HepG2 (cell line): ENCODE data around the gene CMTM3. TPM values are rescaled to one million over a fixed set of nuclear protein-coding genes. Genes with fewer than 3 reads are reported as not detected.

Source experiments
- ADNP ChIP-seq: sonication (generic); formaldehyde crosslinking; IDR thresholded peaks from 2 replicates; pipeline ENCODE4 v1.4.0; 2020; ENCODE audit warnings: missing genetic modification reagents
- ARID5B ChIP-seq: IDR thresholded peaks from 2 replicates; pipeline ENCODE4 v1.4.0; 2020; ENCODE audit warnings: mild to moderate bottlenecking, missing genetic modification reagents
- ETV5 ChIP-seq: IDR thresholded peaks from 2 replicates; pipeline ENCODE4 v1.6.1; 2018; ENCODE audit warnings: missing biosample characterization, missing genetic modification reagents, inconsistent platforms, borderline replicate concordance
- FOXK2 ChIP-seq: fragments of 450-650 bp; IDR thresholded peaks from 2 replicates; pipeline ENCODE4 v1.6.1; 2016
- HMGXB4 ChIP-seq, 2 experiments: sonication (generic) in 1 of 2; formaldehyde crosslinking in 1 of 2; IDR thresholded peaks; 2 replicates each; pipeline versions ENCODE4 v1.4.0 to v1.6.1; 2018 to 2020; ENCODE audit warnings: missing genetic modification reagents in 2 of 2, borderline replicate concordance in 1 of 2, low read depth in 1 of 2, mild to moderate bottlenecking in 1 of 2, missing biosample characterization in 1 of 2
- KDM4B ChIP-seq: sonication (generic); formaldehyde crosslinking; IDR thresholded peaks from 2 replicates; pipeline ENCODE4 v1.4.0; 2020; ENCODE audit warnings: missing genetic modification reagents
- THAP9 ChIP-seq: sonication (generic); formaldehyde crosslinking; IDR thresholded peaks from 2 replicates; pipeline ENCODE4; 2020; ENCODE audit warnings: missing genetic modification reagents, mild to moderate bottlenecking, borderline replicate concordance
- ZFX ChIP-seq: sonication (generic); formaldehyde crosslinking; IDR thresholded peaks from 2 replicates; pipeline ENCODE4 v1.4.0; 2020; ENCODE audit warnings: mild to moderate bottlenecking, low read depth, missing genetic modification reagents, moderate library complexity
- ZNF230 ChIP-seq: sonication (generic); formaldehyde crosslinking; IDR thresholded peaks from 2 replicates; pipeline ENCODE4 v1.4.0; 2020; ENCODE audit warnings: mild to moderate bottlenecking, missing genetic modification reagents
- polyA plus RNA-seq, 8 experiments: library from polyadenylated mRNA; depleted of rRNA in 3 of 8; stranded (reverse) in 7 of 8; unstranded in 1 of 8; fragments of >200 nt; fragmentation: Illumina TruSeq in 4 of 8; extraction: Trizol in 4 of 8; gene quantifications; 2 replicates each; pipeline versions ENCODE4 v1.2.1 to v1.2.3, GENCODE V29; 2011 to 2016; ENCODE audit warnings: low read depth in 4 of 8, missing spikeins in 1 of 8, mixed read lengths in 1 of 8; ENCODE audit not compliant: insufficient read depth in 1 of 8
- total RNA-seq, 5 experiments: library from RNA; depleted of rRNA; stranded (reverse); fragments of >200 nt; fragmentation: Illumina TruSeq; extraction: Trizol; gene quantifications; 2 replicates each; pipeline ENCODE4 v1.2.3, GENCODE V29; 2016; ENCODE audit warnings: low read depth in 1 of 5
- TF ChIP-seq, protein P1 (sequence below): sonication (generic); formaldehyde crosslinking; IDR thresholded peaks from 2 replicates; pipeline ENCODE4 v1.5.1; 2020; ENCODE audit warnings: mild to moderate bottlenecking, missing genetic modification reagents, moderate library complexity
- TF ChIP-seq, protein P2 (sequence below): sonication (generic); formaldehyde crosslinking; IDR thresholded peaks from 2 replicates; pipeline ENCODE4 v1.4.0; 2020; ENCODE audit warnings: mild to moderate bottlenecking, missing genetic modification reagents

The CMTM3 gene
- total and polyA plus RNA-seq, 2 of the 13 experiments (the other 11 are each of a cell fraction or from before 2014, with no cell fraction given) = 29.2 to 48.7 TPM

DNA sequence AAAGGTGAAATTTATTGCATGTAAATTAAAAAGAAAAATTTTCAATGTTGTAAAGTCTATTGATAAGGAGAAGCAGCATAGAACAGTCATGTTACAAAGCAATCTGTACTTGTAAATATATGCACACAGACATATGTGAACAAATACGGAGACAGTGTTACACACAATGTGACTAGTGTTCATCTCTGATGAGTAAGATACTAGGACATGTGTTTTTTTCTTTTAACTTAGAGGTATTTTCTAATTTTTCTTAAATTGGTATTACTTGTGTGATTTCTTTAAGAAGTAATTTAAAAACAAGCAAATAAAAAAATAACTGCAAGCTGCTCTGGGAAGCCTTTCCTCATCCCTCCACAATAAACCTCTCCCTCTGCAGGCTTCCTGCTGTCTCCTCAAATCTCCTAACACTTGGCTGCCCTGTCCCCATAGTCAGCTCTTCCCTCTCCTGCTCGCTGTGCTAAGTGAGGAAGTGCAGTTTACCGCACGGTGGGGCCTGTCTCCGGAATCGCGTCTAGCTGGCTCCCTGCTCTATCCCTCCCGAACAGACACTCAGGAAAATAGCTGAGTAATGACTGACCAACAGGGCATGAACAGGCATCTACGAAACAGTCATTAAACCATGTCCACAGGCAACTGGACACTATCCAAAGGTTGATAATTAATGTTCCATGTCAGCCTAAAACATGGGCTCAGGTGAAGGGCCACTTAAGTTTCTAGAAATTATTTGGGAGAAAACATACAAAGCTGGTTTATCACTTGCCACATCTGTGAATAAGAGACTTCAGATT lies 56.1 kb downstream of the CMTM3 start (continued):
- TF ChIP-seq, protein P1, sequence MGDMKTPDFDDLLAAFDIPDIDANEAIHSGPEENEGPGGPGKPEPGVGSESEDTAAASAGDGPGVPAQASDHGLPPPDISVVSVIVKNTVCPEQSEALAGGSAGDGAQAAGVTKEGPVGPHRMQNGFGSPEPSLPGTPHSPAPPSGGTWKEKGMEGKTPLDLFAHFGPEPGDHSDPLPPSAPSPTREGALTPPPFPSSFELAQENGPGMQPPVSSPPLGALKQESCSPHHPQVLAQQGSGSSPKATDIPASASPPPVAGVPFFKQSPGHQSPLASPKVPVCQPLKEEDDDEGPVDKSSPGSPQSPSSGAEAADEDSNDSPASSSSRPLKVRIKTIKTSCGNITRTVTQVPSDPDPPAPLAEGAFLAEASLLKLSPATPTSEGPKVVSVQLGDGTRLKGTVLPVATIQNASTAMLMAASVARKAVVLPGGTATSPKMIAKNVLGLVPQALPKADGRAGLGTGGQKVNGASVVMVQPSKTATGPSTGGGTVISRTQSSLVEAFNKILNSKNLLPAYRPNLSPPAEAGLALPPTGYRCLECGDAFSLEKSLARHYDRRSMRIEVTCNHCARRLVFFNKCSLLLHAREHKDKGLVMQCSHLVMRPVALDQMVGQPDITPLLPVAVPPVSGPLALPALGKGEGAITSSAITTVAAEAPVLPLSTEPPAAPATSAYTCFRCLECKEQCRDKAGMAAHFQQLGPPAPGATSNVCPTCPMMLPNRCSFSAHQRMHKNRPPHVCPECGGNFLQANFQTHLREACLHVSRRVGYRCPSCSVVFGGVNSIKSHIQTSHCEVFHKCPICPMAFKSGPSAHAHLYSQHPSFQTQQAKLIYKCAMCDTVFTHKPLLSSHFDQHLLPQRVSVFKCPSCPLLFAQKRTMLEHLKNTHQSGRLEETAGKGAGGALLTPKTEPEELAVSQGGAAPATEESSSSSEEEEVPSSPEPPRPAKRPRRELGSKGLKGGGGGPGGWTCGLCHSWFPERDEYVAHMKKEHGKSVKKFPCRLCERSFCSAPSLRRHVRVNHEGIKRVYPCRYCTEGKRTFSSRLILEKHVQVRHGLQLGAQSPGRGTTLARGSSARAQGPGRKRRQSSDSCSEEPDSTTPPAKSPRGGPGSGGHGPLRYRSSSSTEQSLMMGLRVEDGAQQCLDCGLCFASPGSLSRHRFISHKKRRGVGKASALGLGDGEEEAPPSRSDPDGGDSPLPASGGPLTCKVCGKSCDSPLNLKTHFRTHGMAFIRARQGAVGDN (CRISPR knock-in tag) = peak; percentile 17; the same call in 1 of the 2 replicates
- TF ChIP-seq, protein P2, sequence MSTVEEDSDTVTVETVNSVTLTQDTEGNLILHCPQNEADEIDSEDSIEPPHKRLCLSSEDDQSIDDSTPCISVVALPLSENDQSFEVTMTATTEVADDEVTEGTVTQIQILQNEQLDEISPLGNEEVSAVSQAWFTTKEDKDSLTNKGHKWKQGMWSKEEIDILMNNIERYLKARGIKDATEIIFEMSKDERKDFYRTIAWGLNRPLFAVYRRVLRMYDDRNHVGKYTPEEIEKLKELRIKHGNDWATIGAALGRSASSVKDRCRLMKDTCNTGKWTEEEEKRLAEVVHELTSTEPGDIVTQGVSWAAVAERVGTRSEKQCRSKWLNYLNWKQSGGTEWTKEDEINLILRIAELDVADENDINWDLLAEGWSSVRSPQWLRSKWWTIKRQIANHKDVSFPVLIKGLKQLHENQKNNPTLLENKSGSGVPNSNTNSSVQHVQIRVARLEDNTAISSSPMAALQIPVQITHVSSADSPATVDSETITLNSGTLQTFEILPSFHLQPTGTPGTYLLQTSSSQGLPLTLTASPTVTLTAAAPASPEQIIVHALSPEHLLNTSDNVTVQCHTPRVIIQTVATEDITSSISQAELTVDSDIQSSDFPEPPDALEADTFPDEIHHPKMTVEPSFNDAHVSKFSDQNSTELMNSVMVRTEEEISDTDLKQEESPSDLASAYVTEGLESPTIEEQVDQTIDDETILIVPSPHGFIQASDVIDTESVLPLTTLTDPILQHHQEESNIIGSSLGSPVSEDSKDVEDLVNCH = no peak
- peak; percentile 48; the same call in 1 of the 2 replicates for TF ChIP-seq ARID5B
- TF ChIP-seq KDM4B = no peak
- TF ChIP-seq ZNF230 (CRISPR knock-in tag) = 0 out of 2 replicates have a peak, but pooled peaks have one; percentile 1
- TF ChIP-seq THAP9 (CRISPR knock-in tag) = no peak
- no peak for TF ChIP-seq ADNP (CRISPR knock-in tag)
- no peak for TF ChIP-seq FOXK2
- TF ChIP-seq ZFX (CRISPR knock-in tag) = peak; percentile 63; the same call in 1 of the 2 replicates
- peak in 1 of 2 experiments; percentile 75; a peak in 2 of 4 replicates for TF ChIP-seq HMGXB4 (CRISPR knock-in tag; IDR thresholded peaks at IDR 0.05; ENCODE audit: borderline replicate concordance in 1 of 2, low read depth in 1 of 2)
- TF ChIP-seq ETV5 (CRISPR knock-in tag) = peak; percentile 52; the same call in 1 of the 2 replicates
